Naive B cell (primary cell): ENCODE data around the gene SCLY. TPM values are rescaled to one million over a fixed set of nuclear protein-coding genes. Genes with fewer than 3 reads are reported as not detected.

Experiments used
- ATAC-seq, 2 donors: fragments of 150-1000 bp; cut with Tn5 transposase; 2 replicates each; pipeline ENCODE4 v1.10.0; 2021; ENCODE audit warnings: low read depth in 2 of 2, mild to moderate bottlenecking in 2 of 2, moderate library complexity in 2 of 2
- DNase-seq: peaks from one replicate; pipeline ENCODE4 v3.0.0; 2022
- H3K27ac Mint-ChIP-seq, 6 donors: one replicate each; pipeline ENCODE4 v1.8.0; 2020 to 2022; ENCODE audit warnings: mild to moderate bottlenecking in 6 of 6, mixed read lengths in 6 of 6, moderate library complexity in 5 of 6, inconsistent platforms in 2 of 6
- H3K27me3 Mint-ChIP-seq, 3 donors: one replicate each; pipeline ENCODE4 v1.8.0; 2021 to 2022; ENCODE audit warnings: mixed read lengths in 3 of 3, mild to moderate bottlenecking in 1 of 3
- H3K36me3 Mint-ChIP-seq, 2 donors: one replicate each; pipeline ENCODE4 v1.8.0; 2020 to 2022; ENCODE audit warnings: mixed read lengths in 2 of 2, inconsistent platforms in 1 of 2, mild to moderate bottlenecking in 1 of 2
- H3K4me1 Mint-ChIP-seq, 3 donors: one replicate each; pipeline ENCODE4 v1.8.0; 2020 to 2022; ENCODE audit warnings: mixed read lengths in 3 of 3, inconsistent platforms in 1 of 3, mild to moderate bottlenecking in 1 of 3, moderate library complexity in 1 of 3
- H3K4me3 Mint-ChIP-seq, 8 donors: one replicate each; pipeline ENCODE4 v1.8.0; 2020 to 2022; ENCODE audit warnings: mild to moderate bottlenecking in 8 of 8, mixed read lengths in 8 of 8, moderate library complexity in 8 of 8, inconsistent platforms in 2 of 8
- H3K9me3 Mint-ChIP-seq, 7 donors: one replicate each; pipeline ENCODE4 v1.8.0; 2020 to 2022; ENCODE audit warnings: mixed read lengths in 7 of 7, mild to moderate bottlenecking in 5 of 7, inconsistent platforms in 2 of 7, moderate library complexity in 1 of 7
- polyA plus RNA-seq, 6 donors: library from polyadenylated mRNA; unstranded; fragments of 300-500 nt; fragmentation: Illumina TruSeq; gene quantifications; one replicate each; pipeline ENCODE4 v1.2.3, GENCODE V29; 2021; ENCODE audit warnings: low read depth in 6 of 6

Gene SCLY
- polyA plus RNA-seq, 6 donors from 2014 or later, result 11.5 to 18.8 (median 15.6) TPM

- H3K27me3 Mint-ChIP-seq, result no peaks in the 10 kb centered on the region
- no peaks in the 10 kb centered on the region for H3K36me3 Mint-ChIP-seq
- peak overlapping the region in 1 of 6 donors; percentile 93 for H3K27ac Mint-ChIP-seq
- H3K4me3 Mint-ChIP-seq, result no peak overlapping the region
- DNase-seq, result no peak
- peaks cover 2 to 13% (median 5%) of the 10 kb centered on the region in 3 donors for H3K4me1 Mint-ChIP-seq
- ATAC-seq, result no peak
- peaks cover 0 to 1% (median 0%) of the 10 kb centered on the region in 7 donors for H3K9me3 Mint-ChIP-seq
These were observed 83.5 kb downstream of the SCLY start for GRCh38 chr2:238144262-238144661.

GRCh38 chr2:238145046-238145445 lies 84.2 kb downstream of the SCLY start:
- Mint-ChIP-seq H3K36me3 (no peaks in the 10 kb centered on the region), H3K27me3 (no peaks in the 10 kb centered on the region), H3K9me3 (peaks cover 0 to 1% (median 0%) of the 10 kb centered on the region in 7 donors), H3K4me3 (no peak overlapping the region), H3K4me1 (peaks cover 0 to 10% (median 5%) of the 10 kb centered on the region in 3 donors), H3K27ac (no peak overlapping the region)
- no peak for ATAC-seq
- no peak for DNase-seq

- Mint-ChIP-seq H3K9me3 (peaks cover 0 to 1% (median 0%) of the 10 kb centered on the region in 7 donors), H3K27ac (no peak overlapping the region), H3K4me3 (no peak overlapping the region), H3K36me3 (no peaks in the 10 kb centered on the region), H3K4me1 (peaks cover 0 to 10% (median 5%) of the 10 kb centered on the region in 3 donors), H3K27me3 (no peaks in the 10 kb centered on the region)
- ATAC-seq (no peak), DNase-seq (no peak)
These were observed 85.0 kb downstream of the SCLY start for GRCh38 chr2:238145851-238146250.

- no peaks in the 10 kb centered on the region for H3K36me3 Mint-ChIP-seq
- no peak overlapping the region for H3K27ac Mint-ChIP-seq
- H3K4me3 Mint-ChIP-seq, result no peak overlapping the region
- H3K27me3 Mint-ChIP-seq, result no peaks in the 10 kb centered on the region
- peaks cover 0 to 1% (median 0%) of the 10 kb centered on the region in 7 donors for H3K9me3 Mint-ChIP-seq
- no peak for ATAC-seq
- DNase-seq, result no peak
- peaks cover 0 to 6% (median 5%) of the 10 kb centered on the region in 3 donors for H3K4me1 Mint-ChIP-seq
These were observed 86.2 kb downstream of the SCLY start for GRCh38 chr2:238146884-238147544.

GRCh38 chr2:238148981-238149380 lies 88.2 kb downstream of the SCLY start:
- DNase-seq (no peak), ATAC-seq (no peak)
- no peak overlapping the region for H3K27ac Mint-ChIP-seq
- peaks cover 0 to 7% (median 4%) of the 10 kb centered on the region in 3 donors for H3K4me1 Mint-ChIP-seq
- H3K4me3 Mint-ChIP-seq, result no peak overlapping the region
- no peaks in the 10 kb centered on the region for H3K27me3 Mint-ChIP-seq
- H3K9me3 Mint-ChIP-seq, result peaks cover 0 to 1% (median 0%) of the 10 kb centered on the region in 7 donors
- no peaks in the 10 kb centered on the region for H3K36me3 Mint-ChIP-seq

Other genes with a start within 250 kb of the SCLY start
- gene RAMP1, start 201.4 kb upstream of the SCLY start, polyA plus RNA-seq, result under 1 TPM in 1 of 6 donors, not detected in 5; 0.32 TPM
- 10 to 100 TPM; 50.7 to 64.6 (median 60.0) TPM for gene UBE2F, start 94.0 kb upstream of the SCLY start, polyA plus RNA-seq
- under 1 TPM in 2 of 6 donors, not detected in 4; 0.24 to 0.30 TPM for gene ESPNL, start 39.3 kb downstream of the SCLY start, polyA plus RNA-seq
- gene KLHL30, start 77.7 kb downstream of the SCLY start, polyA plus RNA-seq, result not detected
- gene ERFE, start 98.0 kb downstream of the SCLY start, polyA plus RNA-seq, result not detected
- gene ILKAP, start 142.7 kb downstream of the SCLY start, polyA plus RNA-seq, result 10 to 100 TPM; 37.4 to 51.4 (median 48.4) TPM
- gene HES6, start 179.0 kb downstream of the SCLY start, polyA plus RNA-seq, result 1 to 10 TPM; 2.5 to 6.9 (median 3.9) TPM
- 10 to 100 TPM in 1 of 6 donors, 1 to 10 TPM in 5; 3.5 to 11.7 (median 4.5) TPM for gene PER2, start 227.6 kb downstream of the SCLY start, polyA plus RNA-seq